IMR-90 (cell line): ENCODE results near the gene FAM162A.

Experiments used
- BHLHE40 ChIP-seq: fragments of 150-350 bp; IDR thresholded peaks from 2 replicates; pipeline ENCODE4 v1.6.1; 2016; ENCODE audit warnings: mild to moderate bottlenecking, low read depth, low read length
- CEBPB ChIP-seq: IDR thresholded peaks from 2 replicates; pipeline ENCODE4 v1.6.1; 2012; ENCODE audit warnings: low read depth, low read length, improper control_type of control experiment
- MAZ ChIP-seq: IDR thresholded peaks from 2 replicates; pipeline ENCODE4 v1.6.1; 2012; ENCODE audit warnings: low read depth, mild to moderate bottlenecking, low read length, improper control_type of control experiment, moderate library complexity, borderline replicate concordance
- MXI1 ChIP-seq: IDR thresholded peaks from 2 replicates; pipeline ENCODE4 v1.6.1; 2012; ENCODE audit warnings: low read depth, mild to moderate bottlenecking, low read length, moderate library complexity, borderline replicate concordance
- POLR2A ChIP-seq: IDR thresholded peaks from 2 replicates; pipeline ENCODE4 v1.6.1; 2012; ENCODE audit warnings: mild to moderate bottlenecking, low read depth, low read length
- RFX5 ChIP-seq: IDR thresholded peaks from 2 replicates; pipeline ENCODE4 v1.8.0; 2012; ENCODE audit warnings: low read depth, mild to moderate bottlenecking, low read length, moderate library complexity
- TF ChIP-seq, protein P1 (sequence below): conservative IDR thresholded peaks from 2 replicates; pipeline ENCODE4 v1.5.1; 2012; ENCODE audit warnings: mild to moderate bottlenecking, low read depth, low read length, improper control_type of control experiment

DNA sequence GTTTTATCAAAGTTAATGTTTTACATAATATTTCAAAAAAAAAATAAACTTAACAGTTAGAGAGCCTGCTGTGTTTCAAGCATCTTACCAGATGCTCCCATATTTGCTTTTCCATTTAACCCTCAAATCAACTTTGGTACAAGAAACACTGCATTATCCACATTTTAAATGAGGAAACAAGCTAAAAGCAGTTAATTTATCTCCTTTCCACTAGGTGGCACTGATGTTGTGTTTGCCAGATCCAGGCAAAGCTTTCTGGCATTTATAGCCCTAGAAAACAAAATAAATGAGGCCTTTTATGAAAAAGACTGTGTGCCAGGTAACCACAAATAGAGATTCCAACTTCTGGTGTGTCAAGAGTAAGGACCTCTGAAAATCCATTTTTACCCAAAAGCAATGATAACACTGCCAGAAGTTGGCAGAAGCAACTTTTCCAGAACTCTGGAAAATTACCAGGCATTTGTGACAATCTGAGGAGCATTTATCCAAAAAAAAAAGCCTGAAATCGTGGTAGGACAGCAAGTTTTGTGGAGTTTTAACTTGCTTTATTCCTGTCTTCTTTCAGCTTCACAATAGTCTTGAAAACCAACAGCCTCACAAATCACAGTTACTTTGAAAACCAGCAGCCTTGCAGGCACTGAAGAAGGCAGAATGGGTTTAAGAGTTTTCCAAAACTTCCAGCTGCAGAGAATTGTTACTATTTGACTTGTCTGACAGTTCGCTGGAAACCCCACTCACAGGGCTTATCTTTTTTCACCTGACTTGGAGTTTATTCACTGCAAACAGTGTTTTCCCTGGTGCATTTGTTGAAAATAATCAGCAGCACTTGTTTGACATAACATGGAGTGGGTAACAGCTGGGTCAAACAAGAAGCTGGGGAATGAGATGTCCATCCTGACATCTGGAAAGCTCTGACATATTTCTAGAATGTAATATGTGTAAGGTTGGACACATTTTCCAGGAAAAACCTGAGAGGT, 9.2 kb downstream of the FAM162A start:
- TF ChIP-seq, protein P1, sequence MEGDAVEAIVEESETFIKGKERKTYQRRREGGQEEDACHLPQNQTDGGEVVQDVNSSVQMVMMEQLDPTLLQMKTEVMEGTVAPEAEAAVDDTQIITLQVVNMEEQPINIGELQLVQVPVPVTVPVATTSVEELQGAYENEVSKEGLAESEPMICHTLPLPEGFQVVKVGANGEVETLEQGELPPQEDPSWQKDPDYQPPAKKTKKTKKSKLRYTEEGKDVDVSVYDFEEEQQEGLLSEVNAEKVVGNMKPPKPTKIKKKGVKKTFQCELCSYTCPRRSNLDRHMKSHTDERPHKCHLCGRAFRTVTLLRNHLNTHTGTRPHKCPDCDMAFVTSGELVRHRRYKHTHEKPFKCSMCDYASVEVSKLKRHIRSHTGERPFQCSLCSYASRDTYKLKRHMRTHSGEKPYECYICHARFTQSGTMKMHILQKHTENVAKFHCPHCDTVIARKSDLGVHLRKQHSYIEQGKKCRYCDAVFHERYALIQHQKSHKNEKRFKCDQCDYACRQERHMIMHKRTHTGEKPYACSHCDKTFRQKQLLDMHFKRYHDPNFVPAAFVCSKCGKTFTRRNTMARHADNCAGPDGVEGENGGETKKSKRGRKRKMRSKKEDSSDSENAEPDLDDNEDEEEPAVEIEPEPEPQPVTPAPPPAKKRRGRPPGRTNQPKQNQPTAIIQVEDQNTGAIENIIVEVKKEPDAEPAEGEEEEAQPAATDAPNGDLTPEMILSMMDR, result peak; percentile 74
- TF ChIP-seq RFX5 (no peak), POLR2A (no peak), MXI1 (no peak), MAZ (no peak), BHLHE40 (no peak), CEBPB (no peak)
